OCI-LY7 (cell line): Measurements from ENCODE around the gene NRROS. TPM values are rescaled to one million over a fixed set of nuclear protein-coding genes. Genes with fewer than 3 reads are reported as not detected.

ENCODE experiments used
- BruUV-seq: library from RNA; stranded (reverse); fragments of 400-500 nt; replicated peaks from 2 replicates; lab custom pipeline; 2021; lab: Mats Ljungman, UMichigan
- CTCF ChIA-PET: fragments of 300-600 bp; sonication (Branson Sonifier 250); formaldehyde crosslinking; loops from one replicate; lab custom pipeline; 2022; ENCODE audit warnings: antibody characterized with exemption; ENCODE audit not compliant: unreplicated experiment; lab: Charles Lee
- POLR2A ChIA-PET: fragments of 300-600 bp; sonication (Branson Sonifier 250); formaldehyde crosslinking; loops from one replicate; lab custom pipeline; 2022; ENCODE audit warnings: antibody characterized with exemption; lab: Charles Lee
- DNase-seq: peaks from one replicate; pipeline ENCODE4 v3.0.0-alpha.2; 2015; ENCODE audit warnings: low spot score
- H2AFZ ChIP-seq: fragments of 200-600 bp; sonication (generic), shearing (Covaris generic); 2 replicates; pipeline ENCODE4 v1.6.1; 2014; ENCODE audit warnings: mild to moderate bottlenecking, antibody characterized with exemption, low read length, moderate library complexity
- H3K27ac ChIP-seq: fragments of 200-600 bp; sonication (generic); 2 replicates; pipeline ENCODE4 v1.5.1; 2014; ENCODE audit warnings: mixed run types, low read depth, mild to moderate bottlenecking, moderate library complexity, low read length, inconsistent platforms; ENCODE audit not compliant: poor library complexity, severe bottlenecking
- H3K36me3 ChIP-seq: fragments of 200-600 bp; sonication (generic); 2 replicates; pipeline ENCODE4 v1.6.1; 2014; ENCODE audit warnings: mild to moderate bottlenecking, antibody characterized with exemption, low read length, moderate library complexity, mixed read lengths; ENCODE audit not compliant: insufficient read depth
- H3K4me1 ChIP-seq: fragments of 200-600 bp; sonication (generic); 2 replicates; pipeline ENCODE4 v1.5.1; 2014; ENCODE audit warnings: mild to moderate bottlenecking, low read length; ENCODE audit not compliant: insufficient read depth, poor library complexity, severe bottlenecking
- H3K4me2 ChIP-seq: fragments of 200-600 bp; sonication (generic); 2 replicates; pipeline ENCODE4 v1.6.1; 2014; ENCODE audit warnings: mild to moderate bottlenecking, low read length
- H3K4me3 ChIP-seq: fragments of 200-600 bp; sonication (generic); 2 replicates; pipeline ENCODE4 v1.5.1; 2014; ENCODE audit warnings: mild to moderate bottlenecking, low read depth, low read length; ENCODE audit not compliant: poor library complexity, severe bottlenecking
- H3K79me2 ChIP-seq: fragments of 200-600 bp; sonication (generic); 2 replicates; pipeline ENCODE4 v1.6.1; 2016; ENCODE audit warnings: low read depth, mild to moderate bottlenecking, low read length, moderate library complexity, mixed read lengths; ENCODE audit not compliant: insufficient read depth
- H3K9me2 ChIP-seq: fragments of 200-600 bp; sonication (generic); 2 replicates; pipeline ENCODE4 v1.6.1; 2016; ENCODE audit warnings: mild to moderate bottlenecking, low read length, mixed read lengths; ENCODE audit not compliant: insufficient read depth
- H3K9me3 ChIP-seq: fragments of 200-600 bp; sonication (generic); 2 replicates; pipeline ENCODE4 v1.6.1; 2014; ENCODE audit warnings: mild to moderate bottlenecking, mixed run types, low read length, mixed read lengths
- H4K20me1 ChIP-seq: fragments of 200-600 bp; sonication (generic); 2 replicates; pipeline ENCODE4 v1.6.1; 2014; ENCODE audit warnings: mild to moderate bottlenecking, antibody characterized with exemption, low read length, moderate library complexity, mixed read lengths; ENCODE audit not compliant: insufficient read depth
- CTCF ChIP-seq: fragments of 200-600 bp; sonication (generic); conservative IDR thresholded peaks from 2 replicates; pipeline ENCODE4 v1.5.1; 2014; ENCODE audit warnings: mild to moderate bottlenecking, antibody characterized with exemption, low read length, moderate library complexity, mixed read lengths
- EZH2phosphoT487 ChIP-seq: fragments of 200-600 bp; sonication (generic); IDR thresholded peaks from 2 replicates; pipeline ENCODE4 v1.6.1; 2018; ENCODE audit warnings: low read depth, borderline replicate concordance, mild to moderate bottlenecking, mixed run types, antibody characterized with exemption, low read length, moderate library complexity, mixed read lengths
- intact Hi-C: fragments of 100-400 bp; cut with micrococcal nuclease; formaldehyde crosslinking; loops from one replicate; pipeline ENCODE4 v1.10.0; 2022; ENCODE audit not compliant: unreplicated experiment
- total RNA-seq, 2 experiments: library from RNA; depleted of rRNA in 1 of 2; stranded (reverse); fragments of >200 nt in 1 of 2; shearing (Covaris generic) in 1 of 2; gene quantifications; 2 replicates each; pipeline ENCODE4 v1.2.3, GENCODE V29; 2014 to 2022

The NRROS gene
- total RNA-seq, 2 experiments from 2014 or later, result 1.1 to 3.8 TPM

- Histone ChIP-seq H3K4me3 (no peak overlapping the region), H2AFZ (no peak overlapping the region), H3K27ac (no peak overlapping the region), H4K20me1 (no peaks in the 10 kb centered on the region), H3K9me3 (no peaks in the 10 kb centered on the region), H3K36me3 (no peaks in the 10 kb centered on the region), H3K4me2 (no peak overlapping the region), H3K4me1 (peaks cover 10% of the 10 kb centered on the region), H3K79me2 (no peaks in the 10 kb centered on the region), H3K9me2 (no peaks in the 10 kb centered on the region)
- DNase-seq, result no peak
- TF ChIP-seq EZH2phosphoT487, result no peak
- TF ChIP-seq CTCF, result no peak
- BruUV-seq, result no TSS peak
- ChIA-PET POLR2A (no interaction called here), CTCF (no interaction called here)
- intact Hi-C loops, result no loop called here
Observed at GRCh38 chr3:196666001-196666867, 26.7 kb downstream of the NRROS start.

- Histone ChIP-seq H3K4me3 (no peak overlapping the region), H3K79me2 (no peaks in the 10 kb centered on the region), H3K4me2 (no peak overlapping the region), H3K9me2 (no peaks in the 10 kb centered on the region), H2AFZ (no peak overlapping the region), H3K27ac (no peak overlapping the region), H3K36me3 (no peaks in the 10 kb centered on the region), H3K9me3 (no peaks in the 10 kb centered on the region), H3K4me1 (peaks cover 10% of the 10 kb centered on the region), H4K20me1 (no peaks in the 10 kb centered on the region)
- CTCF ChIA-PET, result no interaction called here
- POLR2A ChIA-PET, result no interaction called here
- intact Hi-C loops, result no loop called here
- no TSS peak for BruUV-seq
- TF ChIP-seq CTCF (no peak), EZH2phosphoT487 (no peak)
- no peak for DNase-seq
Observed at GRCh38 chr3:196667056-196667825, 27.7 kb downstream of the NRROS start.
